TTC549 (cell line): ENCODE results near the gene NFATC1.

Source experiments
- FAIRE-seq: peaks from 2 replicates; lab custom pipeline; 2012; peaks lifted over from hg19 to GRCh38; lab: Jason Lieb, UNC

The NFATC1 gene

DNA sequence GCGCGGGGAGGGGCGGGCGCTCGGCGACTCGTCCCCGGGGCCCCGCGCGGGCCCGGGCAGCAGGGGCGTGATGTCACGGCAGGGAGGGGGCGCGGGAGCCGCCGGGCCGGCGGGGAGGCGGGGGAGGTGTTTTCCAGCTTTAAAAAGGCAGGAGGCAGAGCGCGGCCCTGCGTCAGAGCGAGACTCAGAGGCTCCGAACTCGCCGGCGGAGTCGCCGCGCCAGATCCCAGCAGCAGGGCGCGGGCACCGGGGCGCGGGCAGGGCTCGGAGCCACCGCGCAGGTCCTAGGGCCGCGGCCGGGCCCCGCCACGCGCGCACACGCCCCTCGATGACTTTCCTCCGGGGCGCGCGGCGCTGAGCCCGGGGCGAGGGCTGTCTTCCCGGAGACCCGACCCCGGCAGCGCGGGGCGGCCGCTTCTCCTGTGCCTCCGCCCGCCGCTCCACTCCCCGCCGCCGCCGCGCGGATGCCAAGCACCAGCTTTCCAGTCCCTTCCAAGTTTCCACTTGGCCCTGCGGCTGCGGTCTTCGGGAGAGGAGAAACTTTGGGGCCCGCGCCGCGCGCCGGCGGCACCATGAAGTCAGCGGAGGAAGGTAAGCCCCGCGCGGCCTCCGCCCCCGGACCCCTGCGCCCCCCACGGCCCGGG is at the start of gene NFATC1:
Gene NFATC1, plus strand, starts transcription at position 170 of the 644 bp plus-strand sequence. Its CDS starts 295 bp downstream, at position 465.
- FAIRE-seq: no peak

DNA sequence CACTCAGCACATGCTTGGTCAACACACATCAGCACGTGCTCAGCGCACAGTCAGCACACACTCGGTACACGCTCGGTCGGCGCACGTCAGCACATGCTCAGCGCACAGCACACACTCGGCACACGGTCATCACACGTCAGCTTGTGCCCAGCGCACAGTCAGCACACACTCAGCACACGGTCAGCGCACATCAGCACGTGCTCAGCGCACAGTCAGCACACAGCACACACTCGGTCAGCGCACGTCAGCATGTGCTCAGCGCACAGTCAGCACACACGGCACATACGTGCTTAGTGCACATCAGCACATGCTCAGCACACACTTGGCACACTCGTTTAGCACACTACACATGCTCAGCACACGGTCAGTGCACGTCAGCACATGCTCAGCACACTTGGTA is 49.7 kb upstream of the NFATC1 start:
- no peak for FAIRE-seq

GRCh38 chr18:79348066-79348465 is 47.7 kb upstream of the NFATC1 start:
- no peak for FAIRE-seq

DNA sequence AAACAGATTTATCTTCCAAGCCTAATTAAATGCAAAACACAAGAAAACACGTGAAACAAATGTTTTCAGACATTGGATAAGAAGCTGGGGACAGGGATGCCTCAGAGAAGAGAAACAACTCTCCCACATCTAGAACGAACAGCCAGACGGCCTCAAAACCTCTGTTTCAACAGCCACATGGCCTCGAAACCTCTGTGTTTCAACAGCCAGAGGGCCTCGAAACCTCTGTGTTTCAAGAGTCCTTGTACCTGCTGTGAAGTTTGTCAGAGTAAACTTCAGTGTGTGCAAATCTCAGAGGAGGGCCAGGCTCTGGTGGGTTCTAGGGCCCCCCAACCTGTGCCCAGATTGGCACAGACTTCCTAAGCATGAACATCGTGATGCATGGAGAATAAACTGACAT is 43.3 kb upstream of the NFATC1 start:
- no peak for FAIRE-seq

DNA sequence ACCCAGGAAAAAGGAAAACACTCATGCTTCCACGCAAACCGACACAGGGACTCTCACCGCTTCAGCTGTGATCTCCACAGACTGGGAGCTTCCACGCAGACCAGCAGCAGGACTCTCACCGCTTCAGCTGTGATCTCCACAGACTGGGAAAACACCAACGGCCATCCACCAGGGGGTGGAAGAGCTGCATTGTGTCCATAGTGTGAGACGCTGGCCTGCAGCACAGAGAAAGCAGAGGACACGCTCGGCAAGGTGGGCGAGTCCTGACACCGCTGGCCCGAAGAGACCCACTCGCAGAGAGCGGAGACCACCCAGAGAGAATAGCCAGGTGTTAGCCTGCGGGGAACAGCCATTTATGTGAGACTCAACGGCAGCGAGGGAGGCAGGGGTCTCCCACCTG is 42.5 kb upstream of the NFATC1 start:
- no peak for FAIRE-seq

DNA sequence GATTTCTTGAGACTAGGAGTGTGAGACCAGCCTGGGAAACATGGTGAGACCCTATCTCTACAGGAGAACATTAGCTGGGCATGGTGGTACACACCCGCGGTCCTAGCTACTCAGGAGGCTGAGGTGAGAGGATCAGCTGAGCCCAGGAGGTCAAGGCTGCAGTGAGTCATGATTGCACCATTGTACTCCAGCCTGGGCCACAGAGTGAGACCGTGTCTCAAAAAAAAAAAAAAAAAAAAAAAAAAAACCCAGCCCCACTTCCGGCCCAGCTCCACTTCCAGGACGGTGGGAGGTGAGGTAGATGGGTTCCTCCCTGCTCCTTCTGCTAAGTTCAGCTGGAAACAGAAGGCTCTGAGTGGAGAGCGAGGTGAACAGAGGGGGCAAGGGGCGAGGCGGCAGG is 41.4 kb upstream of the NFATC1 start:
- no peak for FAIRE-seq

GRCh38 chr18:79355433-79356335 is 40.0 kb upstream of the NFATC1 start:
- no peak for FAIRE-seq

- no peak for FAIRE-seq
Observed at GRCh38 chr18:79356435-79356834, 39.3 kb upstream of the NFATC1 start.

GRCh38 chr18:79360933-79361332 is 34.8 kb upstream of the NFATC1 start:
- FAIRE-seq: no peak

- no peak for FAIRE-seq
Observed at GRCh38 chr18:79361766-79362522, 33.8 kb upstream of the NFATC1 start.

- FAIRE-seq: no peak
Observed at GRCh38 chr18:79365701-79366100, 30.0 kb upstream of the NFATC1 start.

GRCh38 chr18:79366177-79367094 is 29.3 kb upstream of the NFATC1 start:
- FAIRE-seq: no peak

GRCh38 chr18:79367480-79367879 is 28.2 kb upstream of the NFATC1 start:
- FAIRE-seq: no peak

DNA sequence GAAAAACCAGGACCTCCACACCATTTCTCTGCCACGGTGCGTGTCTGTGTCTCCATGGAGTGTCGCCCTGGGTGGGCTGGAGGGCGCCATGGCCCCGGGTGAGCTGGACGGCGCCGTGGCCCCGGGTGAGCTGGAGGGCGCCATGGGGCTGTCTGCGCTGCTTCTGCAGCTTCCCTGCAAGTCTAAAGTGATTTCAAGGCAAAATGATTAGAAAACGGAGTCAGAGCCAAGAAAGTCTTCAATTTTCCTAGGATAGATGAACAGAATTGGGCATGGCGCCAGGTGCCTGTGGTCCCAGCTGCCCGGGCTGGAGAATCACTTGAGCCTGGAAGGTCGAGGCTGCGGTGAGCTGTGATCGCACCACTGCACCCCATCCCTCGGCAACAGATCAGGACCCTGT is 27.7 kb upstream of the NFATC1 start:
- FAIRE-seq: no peak

- FAIRE-seq: no peak
Observed at GRCh38 chr18:79368681-79369080, 27.0 kb upstream of the NFATC1 start.

DNA sequence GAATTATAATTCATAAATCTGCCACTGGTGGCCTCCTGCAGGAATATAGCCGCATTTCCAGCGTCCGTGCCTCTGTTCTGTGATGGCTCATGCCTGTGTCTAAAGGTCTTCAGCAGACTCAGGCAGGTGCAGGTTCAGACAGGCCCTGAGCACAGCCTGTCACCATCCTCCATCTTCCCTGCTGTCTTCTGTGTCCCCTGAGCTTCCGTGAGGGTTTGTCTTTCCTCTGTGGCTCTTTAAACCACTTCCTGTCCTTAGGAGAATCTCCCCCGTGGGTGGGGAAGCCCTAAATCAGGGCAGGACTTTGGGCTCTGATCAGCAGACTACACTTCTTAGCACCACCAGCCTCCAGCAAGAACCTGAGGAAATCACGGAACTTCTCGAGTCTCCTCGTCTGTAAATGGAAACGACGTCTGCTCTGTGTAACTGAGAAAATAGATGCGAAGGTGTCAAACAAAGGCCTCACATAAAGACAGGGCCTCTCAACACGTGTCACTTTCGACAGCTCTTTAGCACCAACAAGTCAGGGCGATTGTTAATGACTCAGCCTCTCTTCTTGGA is 24.1 kb upstream of the NFATC1 start:
- no peak for FAIRE-seq

DNA sequence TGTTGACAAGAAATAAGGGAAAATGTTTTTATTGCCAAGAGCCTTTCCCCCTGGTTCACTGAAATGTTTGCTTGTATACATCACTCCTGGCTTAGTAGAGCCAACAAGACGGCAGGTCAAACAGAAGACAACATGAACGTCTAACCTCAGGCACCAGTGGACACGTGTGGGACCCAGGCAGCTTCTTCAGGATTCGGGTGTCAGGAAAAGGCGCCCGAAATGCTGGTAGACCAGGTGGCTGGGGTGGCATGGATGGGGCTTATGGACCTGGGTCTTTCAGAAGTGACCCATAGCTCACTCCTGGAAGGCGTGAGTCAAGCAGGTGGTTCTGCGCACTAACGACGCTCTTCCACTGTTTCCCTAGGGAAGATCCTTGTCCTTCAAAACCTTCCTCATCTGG is 23.3 kb upstream of the NFATC1 start:
- no peak for FAIRE-seq

DNA sequence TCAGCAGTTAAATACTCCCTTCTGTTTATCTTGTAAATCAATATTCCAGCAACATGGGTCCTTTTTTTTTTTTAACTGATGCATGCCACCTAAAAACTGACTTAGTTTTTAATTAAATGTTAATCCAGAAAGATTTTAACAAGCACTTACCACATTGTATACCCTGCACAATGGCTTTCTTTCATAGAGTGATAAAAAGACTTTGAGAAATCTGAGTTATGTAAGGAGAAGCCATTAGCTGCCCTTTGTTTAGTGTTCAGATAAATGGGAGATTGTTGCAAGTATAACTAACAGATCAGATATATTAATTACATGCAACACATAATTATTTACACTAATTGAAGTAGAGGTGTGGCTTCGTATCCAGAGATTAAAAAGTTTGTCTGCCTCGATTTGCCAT is 22.7 kb upstream of the NFATC1 start:
- no peak for FAIRE-seq

- no peak for FAIRE-seq
Observed at GRCh38 chr18:79373736-79374135, 22.0 kb upstream of the NFATC1 start.

- FAIRE-seq: no peak
Observed at GRCh38 chr18:79374408-79375171, 21.1 kb upstream of the NFATC1 start.
